GM21529 (cell line): Measurements from ENCODE around the gene RUNX3.
"Not testable (repeated sequence)": the region's sequence is repeated elsewhere in the genome, so short reads cannot be mapped to it uniquely, and the experiment has no call there.

Experiments used
- ATAC-seq: cut with Tn5 transposase; IDR thresholded peaks from one replicate; pipeline ENCODE4 v1.9.1; 2021; ENCODE audit not compliant: unreplicated experiment

Gene RUNX3

DNA sequence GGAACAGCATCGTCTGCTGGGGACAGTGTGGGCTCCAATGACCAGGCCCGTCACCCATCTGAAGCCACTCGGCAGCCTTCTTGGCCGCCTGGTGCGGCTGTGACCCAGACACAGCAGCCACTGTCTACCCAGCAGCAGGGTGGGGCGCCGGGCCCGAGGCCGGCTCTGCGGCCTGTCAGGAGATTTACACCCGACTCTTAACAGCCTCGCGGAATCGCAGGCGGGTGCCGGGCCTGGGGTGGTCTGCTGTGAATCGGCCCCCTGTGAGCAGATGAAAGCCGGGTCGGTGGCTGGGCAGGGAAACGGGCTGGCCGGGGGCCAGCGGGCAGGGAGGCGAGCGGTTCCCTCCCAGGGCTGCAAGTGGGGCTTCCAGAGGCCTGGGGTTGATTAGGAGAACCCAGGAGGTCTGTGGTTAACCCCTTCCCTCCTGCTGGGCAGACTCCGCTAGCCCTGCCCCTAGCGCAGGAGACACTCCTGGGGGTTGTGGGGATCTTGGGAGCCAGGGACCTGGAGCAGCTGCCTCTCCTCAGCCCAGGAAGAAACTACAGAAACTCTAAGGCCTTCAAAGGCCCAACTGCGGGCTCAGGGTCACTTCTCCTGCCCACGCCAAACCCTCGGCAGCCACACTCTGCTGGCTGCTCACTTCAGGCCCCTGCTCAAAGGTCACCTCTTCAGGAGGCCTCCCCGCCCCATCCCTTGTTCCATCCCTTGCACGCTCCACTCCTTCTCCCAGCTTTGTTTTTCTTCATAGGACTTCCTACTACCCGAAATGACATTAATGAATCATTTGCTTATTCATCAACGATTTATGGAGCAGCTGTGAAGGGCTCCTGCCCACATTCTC lies 15.6 kb downstream of the RUNX3 start:
- no peak for ATAC-seq

DNA sequence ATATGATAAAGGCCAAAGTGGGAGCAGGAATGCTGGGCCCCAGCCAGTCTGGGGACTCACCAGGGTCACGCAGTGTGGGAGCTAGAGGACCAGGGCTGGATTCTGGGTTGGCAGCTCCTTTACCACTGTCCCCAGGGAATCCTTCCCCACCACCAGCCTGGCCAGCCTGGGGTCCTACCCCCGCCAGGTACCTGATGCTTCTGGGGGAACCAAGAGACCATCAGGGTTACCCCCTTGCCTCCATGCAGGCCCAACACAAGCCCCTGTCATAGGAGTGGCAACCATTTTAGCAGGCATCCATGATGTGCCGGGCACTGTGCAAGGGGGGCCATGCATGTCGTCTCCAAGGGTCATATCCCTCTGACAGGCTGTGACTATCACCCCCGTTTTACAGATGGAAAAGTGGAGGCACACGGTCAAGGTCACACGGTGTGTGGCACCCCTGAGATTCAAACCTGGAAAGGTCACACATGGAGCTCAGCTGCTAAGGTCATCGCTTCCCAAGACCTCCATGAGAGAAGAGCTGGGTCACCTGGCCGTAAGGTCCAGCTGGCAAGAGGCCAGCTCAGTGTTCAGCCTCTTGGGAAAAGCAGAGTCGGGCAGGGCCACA lies 16.4 kb downstream of the RUNX3 start:
- no peak for ATAC-seq

DNA sequence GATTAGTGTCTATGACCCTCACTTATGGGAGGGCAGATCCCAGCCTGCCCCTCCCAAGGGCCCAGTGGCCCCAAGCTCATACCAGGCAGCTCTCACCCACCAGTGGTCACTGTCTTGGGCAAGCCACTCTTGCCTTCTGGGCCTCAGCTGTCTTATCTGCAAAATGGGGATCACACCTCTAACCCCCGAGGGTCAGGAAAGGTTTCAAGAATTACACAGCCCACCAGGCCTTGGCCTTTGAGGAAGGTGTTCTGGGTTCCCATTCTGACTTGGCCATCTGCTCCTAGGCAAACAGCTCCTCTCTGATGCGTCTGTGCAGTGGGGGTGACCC lies 16.8 kb downstream of the RUNX3 start:
- no peak for ATAC-seq

DNA sequence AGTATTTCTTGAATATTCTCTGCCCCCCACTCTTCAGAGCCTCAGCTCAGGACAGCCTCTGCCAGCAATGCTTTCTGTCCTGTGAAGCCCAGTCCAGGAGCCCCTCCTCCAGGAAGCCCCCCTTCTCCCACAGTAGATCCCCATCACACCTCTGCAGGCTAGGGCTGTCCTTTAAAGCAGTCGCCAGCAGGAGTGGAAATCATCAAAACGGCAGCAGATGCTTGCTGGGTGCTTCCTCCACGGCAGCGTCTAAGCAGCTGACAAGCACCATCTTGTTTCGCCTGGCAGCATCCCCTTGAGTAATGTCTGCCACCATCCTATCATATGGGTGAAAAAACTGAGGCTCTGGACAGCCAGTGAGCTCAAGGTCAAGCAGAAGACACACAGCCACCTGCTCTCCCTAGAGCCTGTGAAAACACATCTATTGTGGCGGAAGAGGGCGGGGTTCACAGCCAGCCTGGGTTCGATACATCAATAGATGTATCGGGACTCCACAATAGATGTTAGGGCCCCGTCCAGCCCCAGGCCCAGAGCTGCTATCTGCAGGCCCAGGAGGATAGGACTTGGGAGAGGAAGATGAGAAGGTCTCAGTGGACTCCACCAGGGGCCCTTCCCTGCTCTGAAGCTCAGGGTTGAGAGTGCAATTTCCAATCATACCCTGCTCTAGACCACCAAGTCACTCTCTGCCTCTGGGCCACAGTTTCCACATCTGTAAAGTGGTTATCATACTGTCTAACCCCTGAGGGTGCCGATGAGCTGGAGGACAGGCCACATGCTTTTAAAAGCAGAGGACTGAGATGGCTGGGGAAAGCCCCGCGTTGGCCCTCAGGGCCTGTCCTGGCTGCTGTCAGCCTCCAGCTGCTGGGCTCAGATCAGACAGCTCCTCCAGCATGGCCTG lies 17.5 kb downstream of the RUNX3 start:
- ATAC-seq, result no peak

DNA sequence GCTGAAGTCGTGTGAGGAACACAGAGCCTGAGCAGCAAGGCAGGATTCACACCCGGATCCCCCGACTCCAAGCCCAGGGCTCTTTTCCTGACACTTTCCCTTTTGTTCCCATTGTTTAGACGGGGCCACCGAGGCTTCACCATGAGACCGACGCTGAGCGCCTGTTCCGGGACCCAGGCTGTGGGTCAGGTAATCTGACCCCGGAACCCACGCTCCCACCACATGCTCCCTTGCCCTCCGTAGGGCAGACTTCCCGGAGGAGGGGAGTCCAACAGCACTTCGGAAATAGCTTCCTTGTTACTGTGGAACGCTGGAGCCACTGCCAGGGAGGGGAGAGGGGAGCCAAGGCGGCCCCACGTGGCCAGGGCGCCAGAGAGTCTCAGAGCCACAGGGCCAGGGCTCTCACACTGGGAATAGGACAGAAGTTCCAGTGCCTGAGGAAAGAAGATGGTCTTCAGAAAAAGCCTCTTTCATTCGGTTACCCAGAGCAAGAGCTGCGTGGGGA lies 18.4 kb downstream of the RUNX3 start:
- ATAC-seq, result no peak

DNA sequence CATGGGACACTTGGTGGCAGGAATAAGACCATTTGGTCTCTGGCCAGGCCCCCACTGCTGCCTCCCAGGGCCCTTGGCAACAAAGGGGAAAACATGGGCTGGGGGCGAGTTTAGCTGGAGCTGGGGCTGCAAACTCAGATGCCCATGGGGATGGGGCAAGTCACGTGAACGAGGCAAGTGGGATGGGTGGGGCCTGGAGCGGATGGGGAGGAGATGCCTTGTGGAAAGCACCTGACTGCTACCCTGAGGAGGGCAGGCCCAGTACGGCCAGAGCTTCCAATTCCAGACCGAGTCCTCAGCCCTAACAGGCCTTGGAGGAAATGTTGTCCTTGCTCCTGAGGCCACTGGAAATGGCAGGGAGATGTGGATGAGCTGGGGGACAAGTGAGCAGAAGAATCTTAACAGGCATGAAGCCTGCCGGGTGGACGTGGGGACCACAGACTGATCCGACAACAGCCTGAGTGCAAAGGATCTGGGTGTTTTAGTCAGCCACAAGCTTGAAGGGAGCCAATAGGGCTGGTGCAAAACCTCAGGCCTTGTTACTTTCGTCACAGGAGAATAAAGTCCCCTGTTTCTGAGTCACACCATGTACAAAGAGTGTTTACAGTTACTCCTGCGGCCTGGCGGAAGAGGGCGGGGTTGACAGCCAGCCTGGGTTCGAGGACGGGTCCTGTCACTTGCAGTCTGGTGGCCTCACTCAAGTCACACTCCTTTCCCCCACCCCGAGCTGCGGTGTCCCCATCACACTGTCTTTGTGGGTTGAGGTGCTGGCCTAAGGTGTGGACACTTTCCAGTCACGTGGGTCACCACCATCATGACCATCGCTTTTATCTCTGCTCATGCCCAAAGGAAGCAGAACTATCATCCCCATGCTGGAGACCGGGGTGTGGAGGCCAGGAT lies 19.1 kb downstream of the RUNX3 start:
- no peak for ATAC-seq

DNA sequence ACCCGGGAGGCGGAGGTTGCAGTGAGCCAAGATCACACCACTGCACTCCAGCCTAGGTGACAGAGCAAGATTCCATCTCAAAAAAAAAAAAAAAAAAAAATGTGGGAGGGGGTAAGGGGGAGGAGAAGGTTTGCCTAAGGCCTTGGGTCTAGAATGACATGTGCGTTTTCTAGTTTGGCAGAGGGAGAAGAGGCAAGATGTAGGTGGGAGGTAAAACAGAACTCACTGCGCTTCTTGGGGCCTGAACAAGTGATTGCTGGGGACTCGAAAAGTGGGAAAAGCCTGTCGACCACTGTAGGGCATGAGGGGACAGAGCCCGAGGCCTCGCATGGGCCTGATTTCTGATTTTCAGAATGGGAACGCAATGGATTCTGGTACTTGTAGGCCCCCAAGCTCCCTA lies 19.9 kb downstream of the RUNX3 start:
- no peak for ATAC-seq

DNA sequence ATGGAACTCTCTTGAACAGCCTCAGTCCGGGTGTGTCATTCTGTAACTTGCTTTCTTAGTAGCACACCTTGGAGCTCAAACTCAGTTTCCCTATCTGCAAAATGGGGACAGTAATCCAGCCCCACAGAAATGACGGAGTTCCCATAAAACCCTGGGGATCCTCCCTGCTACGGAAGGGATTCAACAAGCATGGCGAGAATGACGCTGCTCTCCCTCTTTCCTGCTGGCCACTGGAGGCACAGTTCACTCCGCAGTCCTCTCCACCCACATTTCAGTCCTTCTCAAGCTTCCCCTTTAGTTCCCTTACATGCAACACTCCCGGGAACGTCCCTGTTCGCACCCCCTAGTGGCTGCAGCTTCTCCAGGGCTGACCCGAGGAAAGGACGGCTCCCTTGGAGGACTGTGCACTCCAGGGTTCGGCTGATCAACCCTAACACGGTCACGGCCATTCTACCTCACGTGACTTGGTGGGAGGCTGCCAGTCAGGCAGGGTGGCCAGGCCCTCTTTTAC lies 20.6 kb downstream of the RUNX3 start:
- ATAC-seq, result no peak

DNA sequence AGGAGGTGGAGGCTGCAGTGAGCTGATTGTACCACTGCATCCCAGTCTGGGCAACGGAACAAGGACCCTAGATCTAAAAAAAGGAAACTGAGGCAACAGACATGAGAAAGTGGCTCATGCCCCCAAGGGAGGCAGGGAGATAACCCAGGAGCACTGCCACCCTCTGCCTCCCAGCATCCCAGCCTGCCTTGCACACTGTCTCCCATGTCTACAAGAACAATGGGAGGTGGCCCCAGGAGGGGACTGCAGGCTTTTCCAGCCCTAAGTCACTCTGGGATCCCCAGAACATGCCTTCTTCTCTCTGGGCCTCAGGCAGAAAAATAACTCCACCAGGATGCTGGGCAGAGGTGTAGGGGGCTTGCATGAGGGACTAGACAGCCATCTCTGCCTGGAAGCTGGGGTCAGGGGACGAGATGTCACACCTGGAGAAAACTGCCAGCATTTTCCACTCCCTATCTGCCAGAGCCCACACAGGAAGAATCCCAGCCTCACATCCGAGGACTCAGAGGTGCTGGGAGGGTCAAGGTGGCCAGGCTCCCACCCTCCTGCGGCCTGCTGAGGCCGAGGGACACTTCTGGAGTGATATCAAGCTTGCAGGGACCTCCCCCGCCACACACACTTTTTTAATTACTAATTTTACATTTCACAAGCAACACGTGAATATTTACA lies 21.4 kb downstream of the RUNX3 start:
- no peak for ATAC-seq

DNA sequence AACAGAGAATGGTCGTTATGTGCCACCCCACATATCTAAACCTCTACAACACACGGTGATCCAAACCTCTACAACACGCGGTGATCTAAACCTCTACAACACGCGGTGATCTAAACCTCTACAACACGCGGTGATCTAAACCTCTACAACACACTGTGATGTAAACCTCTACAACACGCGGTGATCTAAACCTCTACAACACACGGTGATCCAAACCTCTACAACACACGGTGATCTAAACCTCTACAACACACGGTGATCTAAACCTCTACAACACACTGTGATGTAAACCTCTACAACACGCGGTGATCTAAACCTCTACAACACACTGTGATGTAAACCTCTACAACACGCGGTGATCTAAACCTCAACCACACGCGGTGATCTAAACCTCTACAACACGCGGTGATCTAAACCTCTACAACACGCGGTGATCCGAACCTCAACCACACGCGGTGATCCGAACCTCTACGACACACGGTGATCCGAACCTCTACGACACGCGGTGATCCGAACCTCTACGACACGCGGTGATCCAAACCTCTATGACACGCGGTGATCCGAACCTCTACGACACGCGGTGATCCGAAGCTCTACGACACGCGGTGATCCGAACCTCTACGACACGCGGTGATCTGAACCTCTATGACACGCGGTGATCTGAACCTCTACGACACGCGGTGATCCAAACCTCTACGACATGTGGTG lies 22.3 kb downstream of the RUNX3 start:
- not testable (repeated sequence) for ATAC-seq

DNA sequence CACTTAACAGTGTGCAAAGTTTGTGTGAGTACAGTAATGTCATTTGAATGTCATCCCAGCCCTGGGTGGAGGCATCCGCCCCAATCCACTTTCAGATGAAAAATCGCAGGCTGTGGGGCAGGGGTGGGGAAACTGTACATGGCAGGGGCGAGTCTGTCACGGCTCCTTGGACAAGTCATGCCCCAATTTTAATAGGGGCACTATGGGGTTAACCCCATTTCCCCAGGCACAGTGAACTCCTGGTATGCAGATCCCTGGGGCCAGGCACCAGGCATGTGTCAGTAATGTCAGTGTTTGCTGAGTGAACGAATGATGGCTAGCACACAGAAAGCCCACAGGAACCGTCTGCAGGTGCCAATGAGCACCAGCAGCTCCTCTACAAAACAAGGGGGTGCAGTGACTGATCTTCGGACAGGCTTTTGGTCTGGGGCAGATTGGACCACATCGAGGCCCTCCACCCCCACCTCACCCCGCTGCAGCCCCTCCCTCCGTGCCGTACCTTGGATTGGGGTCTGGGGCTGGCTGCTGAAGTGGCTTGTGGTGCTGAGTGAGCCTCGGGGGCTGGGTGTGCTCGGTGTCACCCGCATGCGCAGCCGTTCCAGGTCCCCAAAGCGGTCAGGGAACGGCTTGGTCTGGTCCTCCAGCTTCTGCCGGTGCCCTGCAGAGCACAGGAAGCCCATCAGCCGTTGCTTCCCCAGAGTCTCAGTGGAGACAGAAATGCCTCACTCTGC lies 23.2 kb downstream of the RUNX3 start:
- no peak for ATAC-seq

DNA sequence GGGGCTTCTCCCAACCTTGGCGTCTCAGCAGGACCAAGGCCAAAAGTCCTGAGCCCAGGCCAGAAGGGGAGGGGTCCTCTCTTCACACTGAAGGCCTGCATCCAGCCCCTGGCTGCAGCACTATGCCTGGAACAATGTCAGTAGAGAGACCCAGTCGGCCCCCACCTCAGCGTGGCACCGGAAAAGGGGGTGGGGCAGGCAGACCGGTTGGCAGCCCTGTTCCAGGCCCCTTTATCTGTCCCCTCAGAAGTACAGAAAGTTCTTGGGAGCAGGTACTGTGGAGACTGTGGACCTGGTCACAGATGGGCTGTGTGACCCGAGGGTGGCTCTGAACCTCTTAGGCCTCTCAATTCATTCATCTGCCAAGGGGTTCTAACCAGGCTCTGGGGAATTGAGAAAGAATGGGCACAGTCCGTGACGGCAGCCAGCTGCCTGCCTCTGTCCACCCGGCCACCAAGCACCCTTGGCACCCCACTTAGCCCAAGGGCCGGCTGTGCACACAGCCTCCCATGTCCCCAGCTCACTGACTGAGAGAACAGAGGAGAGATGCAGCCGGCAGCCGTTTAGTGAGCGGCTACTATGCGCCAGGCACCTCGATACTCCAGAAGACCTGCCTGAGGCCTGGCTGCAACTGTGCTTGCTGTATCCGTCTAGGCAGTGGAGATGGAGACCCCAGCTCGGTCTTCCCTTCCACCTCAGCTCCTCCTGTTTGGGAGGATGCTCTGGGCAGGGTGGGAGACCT lies 23.9 kb downstream of the RUNX3 start:
- ATAC-seq, result no peak

DNA sequence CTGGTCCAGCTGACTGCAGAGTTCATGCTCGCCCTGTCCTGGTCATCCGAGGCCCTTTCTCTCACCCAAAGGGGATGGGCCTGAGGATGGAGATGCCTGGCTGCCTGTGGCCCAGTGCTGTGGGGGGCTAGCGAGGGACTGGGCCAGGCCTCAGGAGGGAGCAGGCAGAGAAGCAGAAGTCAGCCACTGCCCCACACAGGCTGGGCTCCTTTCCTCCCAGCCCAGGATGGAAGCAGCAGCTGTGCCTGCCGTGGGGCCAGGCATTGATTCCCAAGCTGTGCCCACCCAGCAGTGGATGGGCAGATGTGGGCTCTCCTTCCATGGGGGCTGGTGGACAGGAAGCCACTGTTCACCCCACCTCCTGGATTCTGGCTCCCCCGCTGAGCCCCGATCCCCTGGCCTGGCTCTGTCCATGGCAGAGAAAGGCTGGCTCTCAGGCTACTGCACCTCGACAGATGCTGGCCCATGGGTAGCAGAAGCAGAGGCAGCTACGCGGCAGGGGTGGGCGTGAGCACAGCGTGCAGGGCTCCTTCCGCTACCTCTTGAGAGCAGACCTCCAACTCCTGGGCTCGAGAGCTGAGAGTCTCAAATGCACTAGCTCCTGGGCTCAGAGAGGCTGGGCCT lies 24.6 kb downstream of the RUNX3 start:
- ATAC-seq, result no peak

DNA sequence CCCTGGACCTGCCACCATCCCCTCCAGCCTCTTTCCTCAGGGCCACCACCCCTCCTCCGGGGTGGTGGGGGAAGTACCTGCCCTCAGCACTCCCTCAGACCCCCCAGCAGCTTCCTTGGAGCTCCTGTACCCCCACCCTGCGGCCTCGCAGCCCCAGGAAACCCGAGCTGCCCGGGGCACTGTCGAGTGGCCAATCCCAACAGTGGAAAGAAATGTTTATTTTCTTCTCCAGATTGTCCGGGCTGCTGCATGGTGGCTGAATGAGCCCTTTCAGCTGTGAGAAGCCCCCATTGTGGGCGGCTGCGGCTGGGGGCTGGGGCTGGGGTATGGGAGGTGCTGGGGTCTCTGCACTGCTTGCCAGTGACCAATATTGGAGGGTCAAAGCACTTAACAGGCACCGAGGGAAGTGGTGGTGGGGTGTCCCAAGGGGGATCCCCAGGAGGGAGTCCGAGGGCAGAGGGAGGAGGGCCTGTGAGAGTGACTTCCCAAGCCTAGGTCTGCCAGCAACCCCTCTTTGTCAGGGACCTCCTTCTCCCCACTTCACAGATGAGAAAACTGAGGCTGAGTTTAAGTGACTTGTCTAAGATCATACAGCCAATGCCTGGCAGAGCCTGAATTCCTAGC lies 25.2 kb downstream of the RUNX3 start:
- no peak for ATAC-seq

DNA sequence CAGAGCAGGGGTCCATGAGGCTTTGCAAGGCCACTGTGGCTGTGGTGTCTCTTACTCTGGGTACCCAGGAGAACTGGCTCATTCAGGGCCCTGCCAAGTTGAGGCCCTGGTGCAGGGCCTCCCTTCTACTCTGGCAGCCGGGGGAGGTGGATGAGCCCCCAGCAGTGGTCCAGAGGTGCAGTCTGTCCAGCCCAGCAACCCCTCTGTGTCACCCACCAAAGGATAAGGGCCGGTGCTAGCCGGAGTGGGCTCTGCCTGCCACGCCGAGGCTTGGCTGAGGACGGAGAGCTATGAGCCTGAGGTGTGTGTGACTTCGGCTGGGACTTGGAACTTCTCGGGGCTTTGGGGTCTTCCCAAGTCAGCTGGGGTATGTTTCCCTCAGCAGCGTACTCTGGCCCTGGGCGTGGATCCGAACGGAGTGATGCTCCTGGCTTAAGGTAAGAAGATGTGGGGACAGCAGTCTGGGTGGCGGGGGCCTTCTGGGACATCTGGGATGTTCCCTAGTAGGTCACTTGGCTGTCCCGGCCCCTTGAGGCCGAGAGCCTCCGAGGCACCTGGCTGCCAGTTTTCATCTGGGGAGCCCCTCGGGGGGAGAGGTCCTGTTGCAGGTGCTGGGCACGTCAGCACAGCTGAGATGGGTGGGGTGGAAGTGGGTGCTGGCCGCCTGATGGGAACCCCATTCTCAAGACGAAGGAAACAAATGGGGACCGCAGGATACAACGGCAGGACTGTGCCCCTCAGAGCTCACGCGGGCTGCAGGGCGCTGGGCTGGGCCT lies 25.9 kb downstream of the RUNX3 start:
- no peak for ATAC-seq

DNA sequence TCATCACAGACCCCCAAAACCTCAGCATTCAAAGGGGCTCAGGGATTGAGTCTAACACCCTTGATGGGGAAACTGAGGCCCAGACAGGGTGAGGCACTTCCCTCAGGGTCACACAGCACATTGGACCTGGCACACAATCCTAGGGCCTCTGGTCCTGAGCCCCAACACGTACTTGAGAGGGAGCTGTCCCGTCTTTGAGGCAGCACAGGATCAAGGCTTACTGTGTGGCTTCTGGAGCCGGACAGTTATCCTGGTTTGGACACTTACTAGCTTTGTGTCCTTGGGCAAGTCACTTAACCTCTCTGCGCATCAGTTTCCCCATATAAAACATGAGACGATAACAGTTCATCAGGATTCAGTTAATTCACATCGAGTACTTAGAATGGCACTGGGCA lies 26.5 kb downstream of the RUNX3 start:
- ATAC-seq, result no peak
